ENCODE data around the gene AAK1. TPM values are rescaled to one million over a fixed set of nuclear protein-coding genes. Genes with fewer than 3 reads are reported as not detected.

The AAK1 gene
- total and polyA plus RNA-seq, 10 of the 15 experiments (the other 5 are each of a cell fraction or from before 2014, with no cell fraction given), result 2.9 to 41.4 (median 17.5) TPM

GRCh38 chr2:69429491-69430183 lies 213.9 kb downstream of the AAK1 start:
- H3K27ac ChIP-seq (ENCODE audit: control insufficient read depth, insufficient read depth), result no peak overlapping the region
- DNase-seq (ENCODE audit: low read depth, low spot score), result no peak
- RAD21 ChIA-PET (ENCODE audit: unreplicated experiment), result interaction anchor here (1.6 kb wide), 1 partner anchor 44 kb away, joined by 4 read pairs; no protein-coding TSS in a partner anchor
- WGBS (ENCODE audit: insufficient coverage, insufficient replicate concordance, low lambda C conversion rate, missing lambda C conversion rate), result 100% methylated on average over 6 of the region's 6 CpGs
- in situ Hi-C loops (cut with MboI), result no loop called here
- no TSS peak for BruUV-seq (replicated peaks)
- no peaks in the 10 kb centered on the region; the same call in 1 of the 2 replicates for H3K79me2 ChIP-seq (ENCODE audit: control insufficient read depth, insufficient read depth, low read length)
- CTCF ChIA-PET, result no interaction called here
- no peak overlapping the region for H3K4me3 ChIP-seq
- H3K27me3 ChIP-seq (replicated peaks in 1 of 2; ENCODE audit: control insufficient read depth in 2 of 2, insufficient read depth in 2 of 2, low read length in 1 of 2), result no peaks in the 10 kb centered on the region
- no peaks in the 10 kb centered on the region for H3K9me3 ChIP-seq (replicated peaks; ENCODE audit: control insufficient read depth, insufficient read depth, low read length)
- POLR2A ChIA-PET, result interaction anchor here (0.6 to 1.0 kb wide), 3 partner anchors 8 to 888 kb away, joined by 3 to 4 read pairs (median 3); partner anchors contain the start of gene NFU1
- no peaks in the 10 kb centered on the region for H4K20me1 ChIP-seq (ENCODE audit: control insufficient read depth, insufficient read depth)
- no peak for TF ChIP-seq HSF1 (IDR thresholded peaks at IDR 0.05; ENCODE audit: low read depth, low read length)
- no peak for TF ChIP-seq MXI1 (IDR thresholded peaks at IDR 0.05; ENCODE audit: low read depth, low read length)
- peak; percentile 56; the same call in 1 of the 2 replicates for TF ChIP-seq ATF7 (IDR thresholded peaks at IDR 0.05; ENCODE audit: low read depth)
- FAIRE-seq, result no peak
- intact Hi-C loops (cut with micrococcal nuclease; ENCODE audit: unreplicated experiment), result no loop called here
- SMC1A ChIA-PET (ENCODE audit: uncharacterized antibody, unreplicated experiment), result interaction anchor here (0.7 to 1.0 kb wide), 3 partner anchors 8 to 59 kb away, joined by 3 read pairs; partner anchors contain the start of gene NFU1
- no peak for ATAC-seq
- no peaks in the 10 kb centered on the region; a peak in 1 of 4 replicates for H3K36me3 ChIP-seq (ENCODE audit: control insufficient read depth in 2 of 2, insufficient read depth in 2 of 2, low read length in 1 of 2)
- H3K4me2 ChIP-seq (ENCODE audit: control insufficient read depth, insufficient read depth), result no peak overlapping the region
- no peak overlapping the region for H3K9ac ChIP-seq (ENCODE audit: control insufficient read depth, insufficient read depth, low read length)
- no peaks in the 10 kb centered on the region for H3K4me1 ChIP-seq (ENCODE audit: control insufficient read depth, insufficient read depth, low read length)
- H2AFZ ChIP-seq (ENCODE audit: control insufficient read depth, low read depth, low read length), result no peak overlapping the region

- 93% methylated on average over 2 of the region's 2 CpGs for WGBS (ENCODE audit: insufficient coverage, insufficient replicate concordance, low lambda C conversion rate, missing lambda C conversion rate)
- intact Hi-C loops (cut with micrococcal nuclease; ENCODE audit: unreplicated experiment), result no loop called here
- TF ChIP-seq MYC (IDR thresholded peaks at IDR 0.05; ENCODE audit: insufficient read depth, insufficient read length, insufficient replicate concordance, low read length, severe bottlenecking) (no peak), REST (IDR thresholded peaks at IDR 0.05; ENCODE audit: low read depth, low read length) (no peak), FOXM1 (IDR thresholded peaks at IDR 0.05; ENCODE audit: low read depth, low read length) (no peak), IRF4 (IDR thresholded peaks at IDR 0.05; ENCODE audit: low read depth, low read length) (no peak)
Measured at GRCh38 chr2:69428981-69429380, 214.6 kb downstream of the AAK1 start.

More at GRCh38 chr2:69428981-69429380, 214.6 kb downstream of the AAK1 start:
- ChIA-PET SMC1A (ENCODE audit: uncharacterized antibody, unreplicated experiment) (interaction anchor here (0.7 to 1.0 kb wide), 3 partner anchors 9 to 153 kb away, joined by 3 to 4 read pairs (median 3); partner anchors contain the start of gene NFU1), RAD21 (ENCODE audit: unreplicated experiment) (no interaction called here), CTCF (no interaction called here), POLR2A (interaction anchor here (0.6 to 1.0 kb wide), 2 partner anchors 8 to 85 kb away, joined by 3 to 4 read pairs; partner anchors contain the start of gene NFU1)
- Histone ChIP-seq H3K36me3 (ENCODE audit: control insufficient read depth in 2 of 2, insufficient read depth in 2 of 2, low read length in 1 of 2) (no peaks in the 10 kb centered on the region; a peak in 1 of 4 replicates), H3K9ac (ENCODE audit: control insufficient read depth, insufficient read depth, low read length) (no peak overlapping the region), H2AFZ (ENCODE audit: control insufficient read depth, low read depth, low read length) (no peak overlapping the region), H3K79me2 (ENCODE audit: control insufficient read depth, insufficient read depth, low read length) (no peaks in the 10 kb centered on the region), H3K4me3 (no peak overlapping the region), H3K4me2 (ENCODE audit: control insufficient read depth, insufficient read depth) (no peak overlapping the region), H4K20me1 (ENCODE audit: control insufficient read depth, insufficient read depth) (no peaks in the 10 kb centered on the region), H3K27me3 (replicated peaks in 1 of 2; ENCODE audit: control insufficient read depth in 2 of 2, insufficient read depth in 2 of 2, low read length in 1 of 2) (no peaks in the 10 kb centered on the region), H3K4me1 (ENCODE audit: control insufficient read depth, insufficient read depth, low read length) (no peaks in the 10 kb centered on the region), H3K9me3 (replicated peaks; ENCODE audit: control insufficient read depth, insufficient read depth, low read length) (no peaks in the 10 kb centered on the region), H3K27ac (ENCODE audit: control insufficient read depth, insufficient read depth) (no peak overlapping the region)
- ATAC-seq (no peak), FAIRE-seq (no peak), DNase-seq (ENCODE audit: low read depth, low spot score) (no peak)
- in situ Hi-C loops (cut with MboI), result no loop called here
- BruUV-seq (replicated peaks), result no TSS peak

Measured in GM12878 (cell line).